DMS114 treated with DMSO at 0.1 percent for 48 hours (cell line): ENCODE data around the gene FAT2.
"Not testable (repeated sequence)": the region's sequence is repeated elsewhere in the genome, so short reads cannot be mapped to it uniquely, and the experiment has no call there.

Experiments
- DNase-seq: peaks from one replicate; lab custom pipeline; 2025; ENCODE audit not compliant: unreplicated experiment; lab: John Stamatoyannopoulos, UW

The FAT2 gene

GRCh38 chr5:151612689-151613427 is 21.7 kb upstream of the FAT2 start:
- DNase-seq: no peak

- DNase-seq: no peak
Measured at GRCh38 chr5:151611127-151611775, 20.1 kb upstream of the FAT2 start.

- no peak for DNase-seq
Measured at GRCh38 chr5:151608522-151608921, 17.4 kb upstream of the FAT2 start.

DNA sequence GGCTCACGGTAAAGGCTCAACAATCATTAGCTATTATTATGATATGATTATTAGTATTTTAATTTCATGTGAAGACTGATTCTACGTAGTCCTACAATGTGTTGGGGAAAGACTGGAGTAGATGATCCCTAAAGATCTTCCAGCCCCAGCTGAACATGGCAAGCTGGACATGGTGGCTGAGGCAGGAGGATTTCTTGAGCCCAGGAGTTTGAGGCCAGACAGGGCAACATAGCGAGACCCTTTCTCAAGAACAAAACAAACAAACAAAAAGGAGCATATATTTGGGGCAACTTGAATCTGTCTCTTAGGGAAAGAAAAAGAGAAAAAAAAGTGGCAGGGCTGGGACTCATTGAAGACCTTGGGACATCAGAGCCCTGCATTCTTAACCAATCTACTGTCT is 16.2 kb upstream of the FAT2 start:
- no peak for DNase-seq

- no peak for DNase-seq
Measured at GRCh38 chr5:151605559-151605958, 14.4 kb upstream of the FAT2 start.

DNA sequence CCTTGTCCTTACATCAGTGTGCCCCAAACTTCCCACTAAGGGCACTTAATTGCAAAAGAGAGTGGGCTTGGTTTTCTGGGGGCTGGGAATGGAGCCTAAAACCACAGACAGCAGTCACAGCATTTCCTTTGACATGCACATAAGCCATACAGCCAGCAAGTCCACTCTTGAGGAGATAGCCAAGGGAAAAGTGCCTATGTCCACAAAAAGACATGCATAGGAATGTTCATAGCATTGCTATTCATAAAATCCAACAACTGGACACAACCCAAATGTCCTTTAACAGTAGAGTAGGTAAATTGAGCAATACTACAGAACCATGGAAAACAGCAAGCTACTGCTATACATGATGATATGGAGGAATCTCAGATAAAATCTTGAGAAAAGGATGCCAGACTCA is 11.7 kb upstream of the FAT2 start:
- DNase-seq: no peak

GRCh38 chr5:151601391-151601790 is 10.3 kb upstream of the FAT2 start:
- no peak for DNase-seq

DNA sequence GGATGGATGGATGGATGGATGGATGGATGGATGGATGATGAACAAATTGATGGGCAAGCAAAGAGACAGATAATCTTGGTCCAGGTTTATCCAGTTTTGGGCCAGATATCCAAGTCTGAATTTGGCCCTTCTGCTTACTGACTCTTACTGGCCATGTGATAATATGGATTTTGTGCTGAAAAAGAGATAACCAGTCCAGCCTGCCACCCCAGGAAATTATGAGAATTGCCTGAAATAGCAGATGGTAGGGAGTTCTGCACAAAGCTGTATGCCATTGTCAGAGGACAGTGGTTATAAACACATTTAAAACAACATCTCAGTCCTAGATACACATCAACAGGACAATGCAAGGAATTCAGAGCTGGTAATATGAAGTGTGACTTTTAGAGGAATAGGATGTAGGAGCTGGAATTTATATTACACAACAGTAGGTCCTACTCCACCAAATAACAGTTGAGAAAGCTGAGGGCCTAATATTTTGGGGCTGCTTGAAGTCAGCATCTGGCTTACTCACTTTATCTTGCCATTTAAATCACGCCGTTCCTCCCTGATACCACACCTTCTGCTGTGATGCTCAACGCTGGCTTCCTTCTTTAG is 9.0 kb upstream of the FAT2 start:
- no peak for DNase-seq

DNA sequence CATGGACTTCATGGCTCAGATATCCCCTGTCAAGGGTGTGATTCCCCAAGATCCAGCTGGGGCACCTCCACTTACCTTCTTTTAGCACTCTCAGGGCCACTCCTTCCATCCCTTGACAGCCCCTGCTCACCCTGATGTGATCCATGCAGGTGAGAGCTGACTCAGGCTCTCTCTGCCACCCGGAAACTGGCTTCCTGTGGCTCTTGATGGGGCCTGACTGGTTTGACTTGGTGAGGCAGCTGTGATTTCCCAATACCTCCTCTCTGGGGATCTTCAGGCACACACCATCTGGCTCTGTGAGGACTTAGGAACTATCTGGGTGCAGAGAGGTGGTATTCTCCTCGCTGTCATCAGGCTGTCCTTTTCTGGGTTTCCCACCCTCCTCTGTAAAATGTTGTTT is 7.9 kb upstream of the FAT2 start:
- DNase-seq: no peak

DNA sequence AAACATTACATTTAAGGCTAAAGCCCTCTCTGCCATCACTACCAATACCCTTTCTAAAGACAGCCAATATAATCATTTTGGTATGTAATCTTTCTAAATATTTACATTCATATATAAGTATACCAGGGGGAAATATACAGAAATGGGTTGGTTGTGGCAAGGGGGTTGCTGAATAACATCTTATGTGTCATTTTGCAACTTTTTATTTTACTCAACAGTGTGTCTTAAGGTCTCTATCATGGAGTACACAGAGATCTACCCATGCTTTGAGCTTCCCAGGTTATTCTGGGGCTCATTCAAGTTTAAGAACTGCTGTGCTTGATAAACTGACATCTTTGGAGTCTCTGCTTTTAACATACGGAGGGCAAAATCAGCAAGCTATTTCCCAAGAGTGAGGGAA is 7.4 kb upstream of the FAT2 start:
- no peak for DNase-seq

GRCh38 chr5:151597749-151598148 is 6.6 kb upstream of the FAT2 start:
- no peak for DNase-seq

- DNase-seq: no peak
Measured at GRCh38 chr5:151596828-151597539, 5.9 kb upstream of the FAT2 start.

DNA sequence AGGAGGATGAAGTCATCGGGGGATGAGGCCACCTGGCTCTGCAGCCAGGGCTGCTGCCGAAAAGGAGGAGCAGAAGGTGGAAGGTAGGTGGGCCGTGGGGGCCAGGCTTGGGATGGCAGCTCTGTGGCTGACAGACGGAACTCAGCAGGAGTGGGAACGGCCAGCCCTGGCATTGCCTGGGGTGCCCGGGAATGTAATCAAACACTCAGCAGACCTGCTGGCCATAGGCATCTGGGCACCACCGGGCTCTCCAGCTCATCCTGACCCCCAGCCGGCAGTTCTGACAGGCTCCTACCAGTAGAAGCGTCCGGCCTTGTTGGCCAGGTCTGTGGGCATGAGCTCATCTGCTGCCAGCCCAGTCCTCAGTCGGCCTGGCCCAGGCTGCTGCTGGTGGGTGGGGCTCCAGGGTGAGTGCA is 4.3 kb upstream of the FAT2 start:
- DNase-seq: no peak

DNA sequence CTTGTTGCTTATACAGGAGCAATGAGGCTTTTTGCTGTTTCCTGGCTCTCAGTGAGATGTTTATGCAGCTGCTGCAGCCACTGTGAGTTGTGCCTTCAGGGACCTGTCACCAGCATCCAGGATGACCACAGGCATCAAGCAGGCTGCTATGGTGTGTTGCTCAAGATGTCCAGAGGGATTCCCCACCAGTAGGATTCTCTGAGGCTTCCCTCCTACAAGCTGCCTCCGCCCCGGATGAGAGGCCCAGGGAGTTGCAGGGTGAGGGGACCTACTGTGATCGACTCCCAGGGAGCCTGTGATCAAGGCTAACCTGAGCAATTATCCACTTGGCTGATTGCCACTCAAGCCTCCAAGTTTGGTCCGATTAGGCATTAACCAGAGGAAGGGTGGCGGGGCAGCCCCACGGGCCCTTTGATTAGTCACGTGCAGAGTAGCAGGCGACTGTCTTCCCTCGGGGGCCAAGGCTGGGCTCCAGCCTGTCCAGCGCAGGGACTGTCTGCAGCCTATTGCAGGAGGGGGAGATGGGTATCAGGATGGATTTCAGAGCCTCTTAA is 1.8 kb upstream of the FAT2 start:
- DNase-seq: no peak

GRCh38 chr5:151589878-151590570 is 1.1 kb downstream of the FAT2 start:
- DNase-seq: no peak

- no peak for DNase-seq
Measured at GRCh38 chr5:151587796-151588555, 3.2 kb downstream of the FAT2 start.

DNA sequence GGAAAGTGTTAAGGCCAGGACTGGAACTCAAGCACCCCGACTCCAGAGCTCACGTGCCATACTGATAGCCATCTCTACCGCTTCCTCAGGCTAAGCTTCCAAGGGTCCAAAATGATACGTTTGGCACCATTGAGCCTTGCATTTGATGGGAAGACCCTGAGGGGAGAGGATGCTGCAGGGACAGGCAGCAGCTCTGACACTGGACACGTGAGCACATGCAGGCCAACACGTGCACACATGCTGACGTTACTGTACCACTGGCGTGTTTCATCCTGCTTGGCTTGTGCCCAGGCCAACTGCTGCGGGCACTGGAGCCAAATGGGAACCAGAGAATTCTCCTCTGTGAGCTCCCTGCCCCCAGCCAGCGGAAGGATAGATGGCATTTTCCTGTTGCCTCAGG is 5.2 kb downstream of the FAT2 start:
- DNase-seq: no peak

DNA sequence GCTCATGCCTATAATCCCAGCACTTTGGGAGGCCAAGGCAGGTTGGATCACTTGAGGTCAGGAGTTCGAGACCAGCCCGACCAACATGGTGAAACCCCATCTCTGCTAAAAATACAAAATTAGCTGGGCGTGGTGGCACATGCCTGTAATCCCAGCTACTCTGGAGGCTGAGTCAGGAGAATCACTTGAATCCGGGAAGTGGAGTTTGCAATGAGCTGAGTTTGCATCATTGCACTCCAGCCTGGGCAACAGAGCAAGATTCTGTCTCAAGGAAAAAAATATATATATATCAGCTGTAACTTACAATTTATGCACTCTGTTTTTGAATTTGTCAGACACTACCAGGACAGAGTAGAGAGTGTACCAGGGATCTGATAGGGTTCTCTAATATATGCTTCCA is 5.8 kb downstream of the FAT2 start:
- not testable (repeated sequence) for DNase-seq

DNA sequence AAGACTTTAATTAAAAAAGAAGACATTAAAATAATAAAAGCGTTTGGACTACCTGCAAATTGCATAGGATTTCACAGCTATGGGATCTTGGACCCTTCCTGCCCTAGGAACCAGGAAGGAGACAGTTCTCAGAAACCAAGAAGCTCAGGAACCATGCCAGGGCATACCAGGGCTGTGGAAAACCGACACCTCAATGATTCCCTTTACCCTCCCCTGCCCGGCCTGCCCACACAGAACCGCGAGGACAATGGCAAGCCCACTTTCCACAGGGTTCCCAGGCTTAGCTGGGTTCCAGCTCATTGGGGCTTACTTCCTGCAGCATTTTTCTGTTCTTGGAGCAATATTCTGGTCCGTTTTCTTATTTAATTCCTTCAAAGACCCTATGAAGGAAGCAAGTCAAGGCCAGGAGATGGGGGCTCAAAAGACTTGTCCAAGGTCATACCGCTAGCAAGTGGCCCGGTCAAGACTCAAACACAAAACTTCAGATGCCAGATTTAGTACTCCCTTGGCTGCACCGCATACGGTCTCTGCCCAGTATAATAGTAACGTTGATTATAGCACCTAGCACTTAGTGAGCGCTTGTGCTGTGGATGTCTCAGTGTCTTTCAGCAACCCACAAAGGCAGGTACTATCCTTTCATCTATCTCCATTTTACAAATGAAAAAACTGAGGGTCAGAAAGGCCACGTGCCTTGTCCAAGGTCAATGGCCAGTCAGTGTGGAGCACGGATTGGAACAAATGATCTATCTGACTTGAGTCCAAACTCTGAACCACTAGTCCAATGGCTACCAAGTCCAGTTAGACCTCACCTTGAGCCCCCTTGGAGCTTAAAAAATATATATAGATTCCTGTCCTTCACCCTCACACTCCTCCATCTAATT is 6.8 kb downstream of the FAT2 start:
- DNase-seq: no peak
